ENCODE results near the gene CIB2.
A peak's percentile ranks its signal among the peaks of the same experiment; 100 is the strongest.

Gene CIB2

DNA sequence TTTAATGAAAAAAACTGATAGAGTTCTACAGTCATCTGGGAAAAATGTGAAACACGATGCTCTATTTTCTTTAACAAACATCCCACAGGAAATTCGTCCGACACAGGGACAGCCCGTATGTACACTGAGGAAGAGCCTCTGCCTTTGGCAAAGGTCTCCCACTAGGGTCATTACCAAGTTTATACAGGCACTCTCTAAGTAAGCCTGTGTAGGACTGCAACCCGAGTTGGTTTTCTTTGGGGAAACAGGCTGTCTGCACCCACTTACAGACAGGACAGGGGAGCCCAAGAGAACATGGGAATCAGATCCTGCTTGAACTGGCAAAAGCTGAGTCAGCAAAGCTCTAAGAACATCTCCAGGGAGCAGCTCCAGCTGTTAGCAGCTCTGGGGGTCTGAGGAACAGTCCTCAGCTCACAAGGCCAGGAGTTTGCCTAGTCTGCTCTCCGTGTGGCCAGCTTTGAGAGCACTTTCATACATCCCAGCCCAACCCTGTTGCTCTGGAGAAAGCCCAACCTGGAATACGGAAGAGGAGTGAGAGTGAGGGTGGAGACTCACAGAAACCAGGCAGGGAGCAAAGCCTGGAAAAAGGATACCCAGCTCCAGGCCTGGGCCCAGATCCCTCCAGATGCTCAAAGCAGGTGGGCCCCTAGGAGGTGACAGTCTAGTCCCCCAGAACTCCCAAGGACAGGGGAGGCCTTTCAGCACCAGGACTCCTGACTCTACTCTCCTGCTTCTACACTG lies 55.6 kb downstream of the CIB2 start (continued):
- TF ChIP-seq ZNF624 (tag by site-specific recombination; IDR thresholded peaks at IDR 0.05) = no peak
- TF ChIP-seq KLF1 (tag by site-specific recombination; IDR thresholded peaks at IDR 0.05) = peak; percentile 32; the same call in 1 of the 2 replicates
- no peak for TF ChIP-seq ZNF404 (tag by site-specific recombination; IDR thresholded peaks at IDR 0.05)
- TF ChIP-seq BCL11A (tag by site-specific recombination; IDR thresholded peaks at IDR 0.05; ENCODE audit: low read depth) = no peak
- TF ChIP-seq ZFP69B (tag by site-specific recombination; IDR thresholded peaks at IDR 0.05) = peak; percentile 70
- no peak for TF ChIP-seq ZNF132 (tag by site-specific recombination; IDR thresholded peaks at IDR 0.05; ENCODE audit: borderline replicate concordance)
- TF ChIP-seq ZNF747 (tag by site-specific recombination; IDR thresholded peaks at IDR 0.05) = no peak
- TF ChIP-seq ZNF560 (tag by site-specific recombination; IDR thresholded peaks at IDR 0.05; ENCODE audit: borderline replicate concordance) = no peak
- TF ChIP-seq ZNF561 (tag by site-specific recombination; IDR thresholded peaks at IDR 0.05; ENCODE audit: borderline replicate concordance) = peak; percentile 79; the same call in 1 of the 2 replicates
- no peak for TF ChIP-seq ZNF654 (tag by site-specific recombination; IDR thresholded peaks at IDR 0.05; ENCODE audit: low read depth)
- TF ChIP-seq ZNF426 (tag by site-specific recombination; IDR thresholded peaks at IDR 0.05) = no peak
- TF ChIP-seq, protein P1, sequence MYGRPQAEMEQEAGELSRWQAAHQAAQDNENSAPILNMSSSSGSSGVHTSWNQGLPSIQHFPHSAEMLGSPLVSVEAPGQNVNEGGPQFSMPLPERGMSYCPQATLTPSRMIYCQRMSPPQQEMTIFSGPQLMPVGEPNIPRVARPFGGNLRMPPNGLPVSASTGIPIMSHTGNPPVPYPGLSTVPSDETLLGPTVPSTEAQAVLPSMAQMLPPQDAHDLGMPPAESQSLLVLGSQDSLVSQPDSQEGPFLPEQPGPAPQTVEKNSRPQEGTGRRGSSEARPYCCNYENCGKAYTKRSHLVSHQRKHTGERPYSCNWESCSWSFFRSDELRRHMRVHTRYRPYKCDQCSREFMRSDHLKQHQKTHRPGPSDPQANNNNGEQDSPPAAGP (tag by site-specific recombination; IDR thresholded peaks at IDR 0.05) = peak; percentile 43; the same call in 1 of the 2 replicates
- no peak for TF ChIP-seq ZNF501 (tag by site-specific recombination; IDR thresholded peaks at IDR 0.05)
- no peak for TF ChIP-seq ZNF138 (tag by site-specific recombination; IDR thresholded peaks at IDR 0.05; ENCODE audit: borderline replicate concordance)
- no peak for TF ChIP-seq HOXA7 (CRISPR knock-in tag; IDR thresholded peaks at IDR 0.05; ENCODE audit: borderline replicate concordance)
- TF ChIP-seq, protein P2, sequence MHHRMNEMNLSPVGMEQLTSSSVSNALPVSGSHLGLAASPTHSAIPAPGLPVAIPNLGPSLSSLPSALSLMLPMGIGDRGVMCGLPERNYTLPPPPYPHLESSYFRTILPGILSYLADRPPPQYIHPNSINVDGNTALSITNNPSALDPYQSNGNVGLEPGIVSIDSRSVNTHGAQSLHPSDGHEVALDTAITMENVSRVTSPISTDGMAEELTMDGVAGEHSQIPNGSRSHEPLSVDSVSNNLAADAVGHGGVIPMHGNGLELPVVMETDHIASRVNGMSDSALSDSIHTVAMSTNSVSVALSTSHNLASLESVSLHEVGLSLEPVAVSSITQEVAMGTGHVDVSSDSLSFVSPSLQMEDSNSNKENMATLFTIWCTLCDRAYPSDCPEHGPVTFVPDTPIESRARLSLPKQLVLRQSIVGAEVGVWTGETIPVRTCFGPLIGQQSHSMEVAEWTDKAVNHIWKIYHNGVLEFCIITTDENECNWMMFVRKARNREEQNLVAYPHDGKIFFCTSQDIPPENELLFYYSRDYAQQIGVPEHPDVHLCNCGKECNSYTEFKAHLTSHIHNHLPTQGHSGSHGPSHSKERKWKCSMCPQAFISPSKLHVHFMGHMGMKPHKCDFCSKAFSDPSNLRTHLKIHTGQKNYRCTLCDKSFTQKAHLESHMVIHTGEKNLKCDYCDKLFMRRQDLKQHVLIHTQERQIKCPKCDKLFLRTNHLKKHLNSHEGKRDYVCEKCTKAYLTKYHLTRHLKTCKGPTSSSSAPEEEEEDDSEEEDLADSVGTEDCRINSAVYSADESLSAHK (tag by site-specific recombination; IDR thresholded peaks at IDR 0.05) = no peak
- no peak for TF ChIP-seq ZNF529 (tag by site-specific recombination; IDR thresholded peaks at IDR 0.05; ENCODE audit: insufficient replicate concordance)
- TF ChIP-seq, protein P3, sequence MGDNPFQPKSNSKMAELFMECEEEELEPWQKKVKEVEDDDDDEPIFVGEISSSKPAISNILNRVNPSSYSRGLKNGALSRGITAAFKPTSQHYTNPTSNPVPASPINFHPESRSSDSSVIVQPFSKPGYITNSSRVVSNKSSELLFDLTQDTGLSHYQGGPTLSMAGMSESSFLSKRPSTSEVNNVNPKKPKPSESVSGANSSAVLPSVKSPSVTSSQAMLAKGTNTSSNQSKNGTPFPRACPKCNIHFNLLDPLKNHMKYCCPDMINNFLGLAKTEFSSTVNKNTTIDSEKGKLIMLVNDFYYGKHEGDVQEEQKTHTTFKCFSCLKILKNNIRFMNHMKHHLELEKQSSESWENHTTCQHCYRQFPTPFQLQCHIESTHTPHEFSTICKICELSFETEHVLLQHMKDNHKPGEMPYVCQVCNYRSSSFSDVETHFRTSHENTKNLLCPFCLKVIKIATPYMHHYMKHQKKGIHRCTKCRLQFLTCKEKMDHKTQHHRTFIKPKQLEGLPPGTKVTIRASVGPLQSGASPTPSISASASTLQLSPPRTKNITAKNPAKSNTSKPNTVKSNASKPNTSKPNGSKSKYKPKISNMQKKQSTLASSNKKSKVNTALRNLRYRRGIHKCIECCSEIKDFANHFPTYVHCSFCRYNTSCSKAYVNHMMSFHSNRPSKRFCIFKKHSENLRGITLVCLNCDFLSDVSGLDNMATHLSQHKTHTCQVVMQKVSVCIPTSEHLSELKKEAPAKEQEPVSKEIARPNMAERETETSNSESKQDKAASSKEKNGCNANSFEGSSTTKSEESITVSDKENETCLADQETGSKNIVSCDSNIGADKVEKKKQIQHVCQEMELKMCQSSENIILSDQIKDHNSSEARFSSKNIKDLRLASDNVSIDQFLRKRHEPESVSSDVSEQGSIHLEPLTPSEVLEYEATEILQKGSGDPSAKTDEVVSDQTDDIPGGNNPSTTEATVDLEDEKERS (tag by site-specific recombination; IDR thresholded peaks at IDR 0.05) = no peak
- TF ChIP-seq ZNF155 (tag by site-specific recombination; IDR thresholded peaks at IDR 0.05) = no peak
- TF ChIP-seq ZFHX2 (tag by site-specific recombination; conservative IDR thresholded peaks at IDR 0.05) = no peak
- TF ChIP-seq ZSCAN4 (tag by site-specific recombination; IDR thresholded peaks at IDR 0.05) = no peak
- no peak for TF ChIP-seq ZNF639 (tag by site-specific recombination; IDR thresholded peaks at IDR 0.05)
- no peak for TF ChIP-seq ZNF621 (tag by site-specific recombination; IDR thresholded peaks at IDR 0.05)
- peak; percentile 95 for TF ChIP-seq ZBTB17 (tag by site-specific recombination; IDR thresholded peaks at IDR 0.05)
- TF ChIP-seq PRDM1 (tag by site-specific recombination; IDR thresholded peaks at IDR 0.05) = peak; percentile 76
- TF ChIP-seq, protein P4, sequence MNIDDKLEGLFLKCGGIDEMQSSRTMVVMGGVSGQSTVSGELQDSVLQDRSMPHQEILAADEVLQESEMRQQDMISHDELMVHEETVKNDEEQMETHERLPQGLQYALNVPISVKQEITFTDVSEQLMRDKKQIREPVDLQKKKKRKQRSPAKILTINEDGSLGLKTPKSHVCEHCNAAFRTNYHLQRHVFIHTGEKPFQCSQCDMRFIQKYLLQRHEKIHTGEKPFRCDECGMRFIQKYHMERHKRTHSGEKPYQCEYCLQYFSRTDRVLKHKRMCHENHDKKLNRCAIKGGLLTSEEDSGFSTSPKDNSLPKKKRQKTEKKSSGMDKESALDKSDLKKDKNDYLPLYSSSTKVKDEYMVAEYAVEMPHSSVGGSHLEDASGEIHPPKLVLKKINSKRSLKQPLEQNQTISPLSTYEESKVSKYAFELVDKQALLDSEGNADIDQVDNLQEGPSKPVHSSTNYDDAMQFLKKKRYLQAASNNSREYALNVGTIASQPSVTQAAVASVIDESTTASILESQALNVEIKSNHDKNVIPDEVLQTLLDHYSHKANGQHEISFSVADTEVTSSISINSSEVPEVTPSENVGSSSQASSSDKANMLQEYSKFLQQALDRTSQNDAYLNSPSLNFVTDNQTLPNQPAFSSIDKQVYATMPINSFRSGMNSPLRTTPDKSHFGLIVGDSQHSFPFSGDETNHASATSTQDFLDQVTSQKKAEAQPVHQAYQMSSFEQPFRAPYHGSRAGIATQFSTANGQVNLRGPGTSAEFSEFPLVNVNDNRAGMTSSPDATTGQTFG (tag by site-specific recombination; IDR thresholded peaks at IDR 0.05; ENCODE audit: borderline replicate concordance) = no peak
- TF ChIP-seq ZNF433 (tag by site-specific recombination; IDR thresholded peaks at IDR 0.05; ENCODE audit: low read depth) = no peak
- TF ChIP-seq ZFP37 (tag by site-specific recombination; IDR thresholded peaks at IDR 0.05) = no peak
- no peak for TF ChIP-seq ZXDB (tag by site-specific recombination; IDR thresholded peaks at IDR 0.05)
